Amniotic epithelial cell (primary cell): ENCODE data around the gene PHC3.

Experiments
- DNase-seq: peaks from one replicate; pipeline ENCODE4 v3.0.0-alpha.2; 2010; ENCODE audit warnings: low read depth

The PHC3 gene

DNA sequence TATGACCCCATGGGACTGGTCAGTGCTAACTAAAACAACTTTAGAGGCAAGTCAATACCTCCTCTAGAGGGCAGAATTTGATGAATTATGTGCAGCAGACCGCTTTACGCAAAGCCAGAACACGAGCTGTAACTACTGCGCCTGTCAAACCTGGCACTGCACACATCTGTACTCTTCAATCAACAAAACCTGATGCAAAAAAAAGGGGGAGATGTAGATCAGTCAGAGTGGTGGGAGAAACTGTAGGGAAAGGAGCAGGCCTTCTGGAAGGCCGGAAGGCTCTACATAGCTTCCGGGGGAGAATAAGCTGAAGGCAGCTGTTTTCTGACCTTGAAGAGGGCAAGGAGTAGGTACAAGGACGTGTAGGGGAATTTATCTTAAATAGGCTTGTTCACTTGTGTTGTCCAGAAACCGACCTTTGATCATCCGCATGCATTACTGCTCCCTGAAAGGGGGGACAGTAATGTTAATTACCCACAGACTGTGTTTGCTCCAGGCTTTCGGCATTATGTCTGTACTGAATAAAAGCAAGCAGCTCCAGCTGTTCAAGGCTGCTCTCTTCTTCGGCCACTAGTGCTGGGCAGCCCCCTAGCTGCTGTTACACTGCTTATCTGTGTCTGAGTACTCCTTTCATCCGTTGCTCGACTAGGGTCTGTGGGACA is 102.8 kb downstream of the PHC3 start:
- no peak for DNase-seq

DNA sequence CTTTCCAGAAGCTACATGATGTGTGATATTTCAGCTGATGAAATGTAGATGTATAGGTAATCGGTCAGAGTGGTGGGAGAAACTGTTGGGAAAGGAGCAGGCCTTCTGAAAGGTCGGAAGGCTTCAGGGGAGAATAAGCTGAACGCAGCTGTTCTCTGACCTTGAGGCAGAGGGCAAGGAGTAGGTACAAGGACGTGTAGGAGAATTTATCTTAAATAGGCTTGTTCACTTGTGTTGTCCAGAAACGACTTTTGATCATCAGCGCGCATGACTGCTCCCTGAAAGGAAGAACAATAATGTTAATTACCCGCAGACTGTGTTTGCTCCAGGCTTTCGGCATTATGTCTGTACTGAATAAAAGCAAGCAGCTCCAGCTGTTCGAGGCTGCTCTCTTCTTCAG is 104.2 kb downstream of the PHC3 start:
- no peak for DNase-seq

DNA sequence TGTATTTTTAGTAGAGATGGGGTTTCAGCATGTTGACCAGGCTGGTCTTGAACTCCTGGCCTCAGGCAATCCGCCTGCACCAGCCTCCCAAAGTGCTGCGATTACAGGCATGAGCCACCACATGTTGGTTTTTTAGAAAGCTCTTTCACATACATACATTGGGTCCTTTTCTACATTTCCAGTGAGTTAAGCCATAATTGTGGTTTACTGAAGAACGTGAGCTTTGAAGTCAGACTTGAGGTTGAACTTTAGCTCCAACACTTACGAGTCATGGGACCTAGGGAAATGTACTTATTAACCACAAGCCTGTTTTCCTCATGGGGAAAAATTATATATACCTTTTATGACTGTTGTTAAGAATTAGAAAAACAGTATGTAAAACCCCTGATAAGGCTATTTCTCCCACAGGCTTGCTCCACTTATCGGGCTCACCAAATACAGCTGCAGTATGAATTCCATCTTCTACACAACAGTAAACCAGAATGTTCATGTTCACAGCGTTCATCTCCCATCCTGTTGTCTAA is 104.8 kb downstream of the PHC3 start:
- peak; percentile 68 for DNase-seq

DNA sequence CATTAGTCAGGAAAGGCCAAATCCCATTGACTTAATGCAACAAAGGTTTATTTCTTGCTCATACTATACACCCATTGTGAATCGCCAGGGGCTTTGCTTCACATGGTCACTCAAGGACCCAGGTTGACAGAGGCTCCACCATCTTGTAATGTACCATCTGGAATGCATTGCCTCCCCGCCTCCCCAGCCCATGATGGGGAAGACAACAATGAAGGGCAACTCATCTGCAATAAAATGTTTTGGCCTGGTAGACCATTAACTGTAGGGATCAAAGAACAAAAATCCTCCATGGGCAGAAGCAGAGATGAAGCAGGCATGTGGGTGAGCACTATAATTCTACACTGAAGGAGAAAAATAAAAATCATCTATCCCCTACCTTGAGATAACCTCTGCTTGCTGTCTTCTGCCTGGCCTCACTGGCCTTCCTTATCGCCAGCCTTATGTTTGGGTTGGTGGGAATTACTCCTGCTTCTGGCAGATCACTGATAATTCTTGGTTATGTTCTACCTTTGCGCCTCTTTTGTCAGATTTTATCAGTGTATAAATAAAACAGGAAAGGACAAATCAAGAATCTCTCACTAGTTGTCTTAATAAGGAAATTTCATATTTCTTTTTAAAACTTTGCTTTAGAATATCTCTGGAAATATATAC is 106.0 kb downstream of the PHC3 start:
- DNase-seq = no peak

DNA sequence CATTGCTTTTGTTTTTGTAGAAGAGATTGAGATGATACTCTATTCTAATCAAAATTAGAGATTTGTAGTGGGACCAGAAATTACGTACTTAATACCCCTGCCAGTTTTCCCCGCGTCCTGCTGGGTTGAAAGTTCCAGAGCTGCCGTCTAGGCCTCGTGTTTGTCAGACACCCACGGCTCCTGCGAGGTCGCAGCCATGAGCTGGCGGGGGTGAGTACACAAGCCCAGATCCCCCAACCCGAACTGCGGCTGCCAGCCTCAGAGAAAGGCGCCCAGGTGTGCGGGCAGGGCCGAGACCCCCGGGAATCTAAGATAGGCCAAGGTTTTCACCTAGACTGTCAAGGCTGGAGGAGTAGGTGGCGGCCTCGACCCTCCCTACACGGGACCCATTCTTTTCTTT is 117.4 kb downstream of the PHC3 start:
- DNase-seq = no peak

DNA sequence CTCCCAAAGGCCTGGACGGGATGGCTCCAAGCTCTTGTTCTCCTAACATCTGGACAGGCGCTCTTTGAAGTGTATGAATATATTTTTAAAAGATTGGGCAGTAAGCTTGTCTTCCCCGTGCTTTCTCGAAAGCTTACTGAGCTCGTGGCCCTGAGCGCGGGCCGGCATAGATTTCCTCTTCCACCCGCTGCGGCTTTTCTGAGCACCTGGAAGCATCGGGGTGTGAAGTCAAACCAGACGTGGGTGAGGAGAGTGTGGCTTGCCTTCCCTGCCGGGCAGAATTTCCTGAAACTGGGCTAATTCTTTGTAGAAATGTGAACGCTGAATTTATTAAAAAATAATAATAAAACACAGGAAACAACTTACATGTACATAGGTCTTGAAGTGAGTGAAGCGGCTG is 117.8 kb downstream of the PHC3 start:
- DNase-seq = no peak

DNA sequence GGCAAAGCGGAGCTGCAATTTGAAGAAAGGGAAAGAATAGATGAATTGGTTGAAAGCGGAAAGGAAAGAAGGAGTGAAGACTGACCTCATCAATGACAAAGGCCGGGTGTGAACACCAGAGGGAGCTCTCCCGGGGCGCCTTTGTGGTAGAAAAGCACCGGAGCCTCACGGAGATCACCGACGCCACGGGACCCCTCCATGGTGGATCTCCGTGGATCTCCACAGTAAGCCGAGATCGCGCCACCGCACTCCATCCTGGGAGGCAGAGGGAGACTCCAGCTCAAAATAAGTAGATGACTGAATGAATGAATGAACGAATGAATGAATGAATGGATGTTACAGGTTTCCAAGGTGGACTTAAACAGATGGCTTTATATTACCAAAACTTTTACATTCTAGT is 118.8 kb downstream of the PHC3 start:
- DNase-seq = no peak

DNA sequence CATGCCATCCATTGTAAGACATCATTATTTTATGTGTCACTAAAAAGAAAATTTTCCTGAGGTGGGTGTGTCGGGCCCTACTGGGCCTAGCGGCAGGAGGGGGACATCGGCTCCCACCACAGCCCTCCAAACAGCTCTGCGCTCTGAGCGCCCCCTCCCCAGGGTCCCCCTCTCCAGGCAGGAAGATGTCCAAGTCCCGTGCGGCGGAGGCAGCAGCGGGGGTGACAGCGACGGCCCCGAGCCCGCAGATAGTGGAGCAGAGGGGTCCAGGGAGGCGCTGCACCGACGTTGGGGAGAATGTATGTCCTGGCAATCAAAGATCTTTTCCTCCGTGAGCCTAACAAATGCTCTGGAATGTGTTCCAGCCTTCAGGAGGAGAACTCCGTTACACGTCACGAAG is 119.5 kb downstream of the PHC3 start:
- no peak for DNase-seq

DNA sequence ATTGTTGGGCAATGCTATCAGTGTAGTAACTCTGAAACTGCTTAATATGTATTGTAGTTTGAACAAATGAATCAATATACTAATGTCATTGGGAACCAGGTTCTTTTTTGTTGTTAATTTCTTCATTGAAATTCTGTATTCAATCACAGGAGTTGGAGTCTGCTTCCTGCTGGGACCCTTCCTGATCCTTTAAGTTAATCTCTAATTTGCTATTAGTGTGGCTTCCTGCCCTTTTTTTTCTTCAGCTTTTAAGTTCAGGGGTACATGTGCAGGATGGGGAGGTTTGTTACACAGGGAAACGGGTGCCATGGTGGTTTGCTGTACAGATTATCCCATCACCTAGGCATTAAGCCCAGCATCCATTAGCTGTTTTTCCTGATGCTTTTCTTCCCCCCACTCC is 122.1 kb downstream of the PHC3 start:
- DNase-seq = no peak

DNA sequence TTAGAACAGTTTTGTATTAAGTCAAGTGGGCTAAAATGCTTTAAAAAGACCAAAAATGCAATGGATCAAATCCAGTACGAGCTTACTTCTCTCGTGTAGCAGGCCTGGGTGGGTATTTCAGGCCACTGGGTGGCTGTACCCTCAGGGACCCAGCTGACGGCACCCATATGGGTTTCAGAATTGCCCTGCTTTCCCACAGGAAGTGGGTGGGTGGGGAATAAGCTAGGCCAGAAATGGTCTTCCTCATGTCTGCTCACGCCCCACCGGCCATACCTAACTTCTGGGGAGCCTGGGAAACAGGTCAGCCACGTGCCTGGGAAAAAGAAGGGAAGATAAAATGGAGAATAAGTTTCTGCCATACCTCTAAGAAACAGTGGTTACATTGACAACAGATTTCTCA is 123.4 kb downstream of the PHC3 start:
- DNase-seq = no peak

DNA sequence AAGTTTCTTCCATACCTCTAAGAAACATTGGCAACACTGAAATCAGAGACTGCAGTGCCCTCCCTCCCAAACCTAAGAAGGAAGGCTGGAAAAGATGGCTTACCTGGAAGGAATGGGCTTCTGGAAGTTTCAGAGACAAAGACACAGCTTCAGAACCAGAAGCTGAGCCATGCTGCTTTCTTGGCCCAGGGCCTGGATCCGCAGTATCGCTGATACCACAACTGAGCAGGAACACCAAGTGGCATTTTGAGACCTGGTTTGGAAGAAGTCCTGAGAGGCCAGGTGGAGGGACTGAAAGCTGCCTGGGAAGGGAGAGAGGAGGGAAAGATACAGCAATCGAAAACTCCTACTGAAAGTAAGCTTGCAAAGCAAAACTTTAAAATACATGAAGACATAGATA is 124.0 kb downstream of the PHC3 start:
- DNase-seq = no peak

DNA sequence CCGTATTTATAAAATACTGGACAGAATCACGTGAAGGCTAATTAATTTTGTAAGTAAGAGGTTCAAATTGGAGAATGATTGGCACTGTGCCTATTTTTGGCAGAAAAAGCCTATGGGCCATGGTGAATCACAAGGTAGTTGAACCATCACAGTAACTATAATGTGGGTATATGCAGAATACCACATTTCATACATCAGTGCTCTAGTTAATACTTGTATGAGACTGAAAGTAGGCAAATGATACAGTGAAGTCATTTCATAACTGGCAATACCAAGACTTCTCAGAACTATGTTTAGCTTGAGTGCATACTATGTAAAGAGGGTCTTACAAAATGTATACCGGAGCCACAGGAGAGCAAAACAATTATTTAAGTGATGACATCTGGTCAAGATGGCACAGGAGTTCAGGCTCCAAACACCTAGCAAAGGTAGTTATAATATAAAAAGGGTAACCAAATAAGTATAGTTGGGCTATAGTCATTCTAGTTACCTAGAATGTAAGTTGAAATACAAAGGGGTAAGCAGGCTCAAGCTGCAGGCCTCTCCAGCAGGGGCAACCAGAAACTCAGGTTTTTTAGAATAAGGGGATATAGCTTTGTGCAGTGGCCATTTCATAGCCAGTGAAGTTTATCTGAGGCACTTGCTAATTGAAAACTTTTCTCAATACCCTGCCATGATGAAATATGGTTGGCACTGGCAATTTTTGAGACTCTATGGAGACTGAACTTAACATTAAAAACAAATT is 124.7 kb downstream of the PHC3 start:
- DNase-seq = no peak

DNA sequence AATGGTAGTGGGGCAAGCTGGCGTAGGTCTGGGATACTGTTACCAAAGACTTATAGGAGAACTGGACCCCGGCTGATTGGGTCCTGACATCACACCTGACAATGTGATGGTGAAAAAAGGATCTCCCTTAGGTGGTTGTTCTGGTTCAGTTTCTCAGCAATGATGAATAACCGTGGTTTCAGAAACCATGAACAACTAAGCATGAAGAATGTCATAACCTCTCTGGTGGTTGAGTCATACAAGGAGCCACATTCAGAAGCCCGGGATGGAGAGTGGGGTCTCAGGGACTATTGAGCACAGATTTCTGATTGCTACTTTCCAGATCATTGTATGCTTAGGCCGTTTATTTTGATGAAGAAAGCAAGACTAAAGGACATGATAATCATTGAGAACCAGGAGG is 126.3 kb downstream of the PHC3 start:
- peak; percentile 71 for DNase-seq

DNA sequence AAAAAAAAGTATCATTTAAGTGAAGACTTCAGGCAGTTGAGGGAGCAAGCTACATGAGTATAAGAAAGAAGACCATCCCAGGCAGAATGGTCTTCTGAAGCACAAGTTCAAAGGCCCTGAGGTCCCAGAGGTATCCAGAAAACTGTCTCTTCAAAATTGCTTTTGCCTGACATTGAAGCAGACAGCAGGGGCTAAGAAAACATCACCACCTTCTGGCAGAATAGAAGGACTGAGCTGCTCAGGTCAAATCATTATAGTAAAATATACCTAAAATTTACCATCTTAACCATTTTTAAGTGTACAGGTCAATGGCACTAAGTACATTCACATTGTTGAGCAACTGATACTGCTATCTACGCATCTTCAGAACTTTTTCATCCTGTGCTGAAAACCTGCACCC is 127.3 kb downstream of the PHC3 start:
- DNase-seq = peak; percentile 9

DNA sequence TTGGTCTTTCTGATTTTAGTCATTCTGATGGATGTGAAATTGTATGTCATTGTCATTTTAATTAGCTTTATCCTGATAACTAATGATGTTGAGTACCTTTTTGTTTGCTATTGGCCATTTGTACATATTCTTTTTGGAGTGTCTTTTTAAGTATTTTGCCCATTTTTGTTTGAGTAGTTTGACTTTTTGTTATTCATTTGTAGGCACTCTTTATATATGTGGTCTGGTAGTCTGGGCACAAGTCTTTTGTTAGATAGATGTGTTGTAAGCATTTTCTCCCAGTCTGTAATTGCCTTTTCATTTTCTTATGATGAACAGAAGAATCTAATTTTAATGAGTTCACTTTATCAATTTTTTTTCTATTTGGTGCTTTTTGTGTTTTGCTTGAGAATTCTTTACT is 129.1 kb downstream of the PHC3 start:
- no peak for DNase-seq

DNA sequence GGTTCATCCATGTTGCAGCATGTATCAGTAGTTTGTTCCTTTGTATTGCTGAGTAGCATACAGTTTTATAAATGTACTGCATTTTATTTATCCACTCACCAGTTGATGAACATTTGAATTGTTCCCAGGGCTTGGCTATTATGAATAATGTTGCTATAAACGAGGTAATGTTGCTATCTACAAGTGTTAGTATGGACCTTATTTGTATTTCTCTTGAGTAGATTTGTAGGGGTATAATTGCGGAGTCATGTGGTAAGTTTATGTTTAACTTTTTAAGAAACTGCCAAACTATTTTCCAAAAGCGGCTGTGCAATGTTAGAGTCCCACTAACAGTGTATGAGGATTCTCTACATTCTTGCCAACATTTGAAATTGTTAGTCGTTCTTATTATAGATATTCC is 130.8 kb downstream of the PHC3 start:
- no peak for DNase-seq

DNA sequence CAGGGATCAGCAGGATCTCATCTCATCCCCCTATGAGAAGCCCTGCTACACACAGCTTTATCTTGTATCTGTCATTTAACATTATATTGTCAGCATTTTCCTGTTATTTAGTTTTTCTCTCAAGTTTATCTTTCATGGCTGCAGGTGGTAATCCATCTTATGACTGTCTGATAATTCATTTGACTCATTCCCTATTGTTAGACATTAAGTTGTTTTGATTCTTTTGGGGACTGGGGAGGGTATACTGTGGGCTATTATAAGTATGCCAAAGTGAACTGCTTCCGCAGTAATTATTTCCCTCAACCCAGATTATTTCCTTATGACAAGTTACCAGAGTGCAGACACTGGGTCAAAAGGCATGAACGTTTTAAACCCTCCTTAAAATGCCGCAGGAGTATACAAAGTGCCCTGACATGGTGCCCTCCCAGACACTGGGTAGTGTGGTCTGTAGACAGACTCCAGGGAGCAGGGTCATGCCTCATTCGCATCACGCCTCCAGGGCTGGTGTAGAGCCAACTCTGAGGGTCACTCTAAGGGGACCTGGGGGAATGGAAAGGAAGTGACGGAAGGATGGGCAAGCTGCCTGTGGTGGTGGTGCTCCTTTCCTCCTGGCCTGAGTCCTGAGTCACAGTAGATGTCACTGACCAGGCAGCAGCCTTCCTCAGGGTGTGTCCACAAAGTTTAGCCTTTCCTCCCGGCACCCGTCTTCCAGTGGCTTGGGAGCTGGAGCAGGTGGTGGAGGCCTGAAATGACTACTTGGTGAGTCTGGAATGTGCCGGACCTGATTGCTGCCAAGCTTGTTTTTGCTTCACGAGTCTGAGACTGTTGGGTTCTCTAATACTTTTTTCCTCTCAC is 132.2 kb downstream of the PHC3 start:
- DNase-seq = no peak

DNA sequence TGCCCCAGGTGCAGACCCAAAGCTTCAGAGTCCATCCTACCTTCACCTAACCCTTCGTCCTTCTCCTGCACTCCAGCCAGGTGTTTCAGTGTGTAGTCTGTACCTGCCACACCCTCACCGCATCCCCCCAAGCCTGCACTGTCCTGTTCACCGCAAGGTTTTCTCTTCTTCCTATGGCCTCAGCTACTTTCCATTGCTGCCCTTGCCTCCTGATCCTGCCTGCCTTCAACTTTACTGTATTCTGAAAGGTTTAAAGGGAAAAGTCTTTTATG is 134.5 kb downstream of the PHC3 start:
- no peak for DNase-seq

DNA sequence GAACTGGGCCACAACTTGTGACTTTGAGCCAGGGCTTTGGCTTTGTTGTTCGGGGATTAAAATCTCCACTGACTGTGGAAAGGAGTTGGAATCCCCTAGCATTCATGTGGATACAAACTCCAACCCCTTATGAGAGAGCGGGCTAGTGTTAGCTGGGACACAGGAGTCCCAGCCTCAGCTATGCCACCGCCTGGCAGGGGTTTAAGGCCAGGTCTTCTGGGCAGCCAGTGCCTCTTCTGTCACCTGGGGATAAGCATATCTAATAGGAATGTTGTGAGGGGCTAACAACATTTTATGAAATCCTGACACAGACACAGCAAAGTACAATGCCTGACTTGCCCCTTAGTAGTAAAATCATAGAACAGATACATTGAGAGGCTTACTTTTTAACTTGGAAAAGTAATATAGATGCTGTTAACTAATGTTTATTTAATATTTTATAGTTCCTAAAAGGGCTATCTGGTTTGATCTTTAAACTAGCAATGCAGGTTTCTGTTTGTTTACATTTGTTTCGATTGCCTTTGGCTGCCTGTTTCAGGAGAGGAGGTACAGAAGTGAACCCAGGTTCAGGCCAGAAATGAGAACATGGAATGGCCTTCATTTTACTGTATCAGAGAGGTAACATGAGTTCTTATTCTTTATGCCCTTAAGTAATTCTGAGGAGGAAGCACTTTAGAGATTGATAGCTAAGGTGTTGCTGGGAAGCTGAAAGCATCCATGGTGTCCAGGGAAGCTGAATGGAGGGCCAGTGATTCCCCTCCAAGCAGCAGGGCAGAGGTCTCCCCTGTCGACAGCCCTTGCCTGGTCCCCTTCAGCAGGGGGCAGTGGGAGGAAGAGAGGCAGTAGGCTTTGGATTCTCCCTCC is 135.0 kb downstream of the PHC3 start:
- no peak for DNase-seq

DNA sequence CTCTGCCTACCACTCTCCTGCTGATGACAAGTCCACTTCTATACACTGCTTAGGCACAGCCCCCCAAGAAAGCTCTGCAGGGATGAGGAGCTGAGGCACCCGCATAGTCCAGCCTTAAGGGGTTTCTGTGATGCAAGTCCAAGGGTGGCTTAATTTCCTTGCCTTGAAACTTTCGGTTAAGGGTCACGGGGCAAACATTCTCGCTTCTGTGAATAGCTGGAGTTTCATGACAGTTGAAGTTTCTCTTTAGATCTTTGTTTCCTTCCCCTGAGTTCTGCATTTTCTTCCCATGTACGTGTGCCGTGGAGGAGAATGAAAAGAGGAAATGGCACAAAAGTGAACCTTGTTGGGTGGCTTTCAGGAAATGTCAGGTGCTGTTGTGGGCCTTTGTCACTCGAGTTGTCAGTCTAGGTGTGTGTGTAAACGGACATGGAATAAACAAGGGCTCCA is 136.7 kb downstream of the PHC3 start:
- DNase-seq = no peak

DNA sequence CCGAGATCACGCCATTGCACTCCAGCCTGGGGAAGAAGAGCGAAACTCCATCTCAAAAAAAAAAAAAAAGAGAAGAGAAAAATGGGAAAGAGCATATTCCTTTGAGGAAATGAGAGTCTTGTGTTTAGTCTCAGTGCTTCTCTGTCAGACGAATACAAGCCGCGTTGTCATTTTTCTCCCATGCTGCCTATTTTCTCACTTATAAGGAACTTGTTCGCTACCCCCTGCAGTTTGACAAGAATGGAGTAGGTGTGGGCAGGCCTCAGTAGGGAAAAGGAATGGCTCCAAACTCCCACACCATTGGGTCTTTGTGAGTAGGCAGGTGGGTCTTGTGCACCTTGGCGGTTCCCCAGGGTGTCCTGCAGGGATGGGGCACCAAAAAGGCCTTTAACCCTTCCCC is 137.3 kb downstream of the PHC3 start:
- DNase-seq = no peak

DNA sequence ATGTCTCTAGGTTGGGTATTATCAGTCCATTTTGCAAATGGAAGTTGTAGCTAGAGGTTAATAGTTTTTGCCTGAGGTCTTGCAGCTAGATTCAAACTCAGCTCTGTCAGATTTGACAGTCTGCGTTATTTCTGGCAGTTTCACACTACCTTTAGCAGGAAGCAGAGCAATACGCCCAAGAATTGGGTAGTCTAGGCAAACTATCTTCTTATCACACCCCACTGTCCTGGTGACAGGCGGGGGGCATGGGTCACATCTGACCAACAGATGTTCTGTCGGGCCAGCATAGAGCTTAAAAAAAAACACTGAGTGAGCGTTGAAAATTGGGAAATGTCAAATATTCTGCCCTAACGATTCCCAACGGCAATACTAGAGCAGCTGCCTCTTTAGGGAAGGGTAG is 138.0 kb downstream of the PHC3 start:
- DNase-seq = no peak
